Left lung (tissue), 10 donors: Measurements from ENCODE around the gene RGL1. TPM values are rescaled to one million over a fixed set of nuclear protein-coding genes. Genes with fewer than 3 reads are reported as not detected.

Source experiments
- ATAC-seq: fragments of 200-7000 bp; cut with Tn5 transposase; one replicate; pipeline ENCODE4 v1.9.1; 2020; ENCODE audit warnings: moderate library complexity
- DNase-seq, 4 donors: peaks; one replicate each; pipeline ENCODE4 v3.0.0-alpha.2; 2013 to 2020
- H3K27ac ChIP-seq, 2 donors: fragments of 200-600 bp; sonication (generic) in 1 of 2; one replicate each; pipeline versions ENCODE4 v1.5.0 to v1.8.0; 2020 to 2021
- H3K27me3 ChIP-seq, 2 donors: fragments of 200-600 bp; sonication (generic) in 1 of 2; one replicate each; pipeline versions ENCODE4 v1.5.0 to v1.8.0; 2020 to 2021
- H3K36me3 ChIP-seq, 2 donors: fragments of 200-600 bp; sonication (generic) in 1 of 2; one replicate each; pipeline versions ENCODE4 v1.5.0 to v1.8.0; 2020 to 2021
- H3K4me1 ChIP-seq, 2 donors: fragments of 200-600 bp; one replicate each; pipeline ENCODE4 v1.8.0; 2021
- H3K4me3 ChIP-seq, 2 donors: fragments of 200-600 bp; sonication (generic) in 1 of 2; one replicate each; pipeline versions ENCODE4 v1.5.0 to v1.8.0; 2020 to 2021; ENCODE audit warnings: mild to moderate bottlenecking in 1 of 2
- H3K9me3 ChIP-seq, 2 donors: fragments of 200-600 bp; sonication (generic) in 1 of 2; one replicate each; pipeline versions ENCODE4 v1.5.0 to v1.8.0; 2020 to 2021
- intact Hi-C, 2 donors: fragments of 100-400 bp; cut with DNase I; formaldehyde crosslinking; loops; one replicate each; pipeline versions ENCODE4 v1.11.2 to v1.14.2; 2022
- polyA plus RNA-seq, 6 donors: library from polyadenylated mRNA; unstranded; fragments of 120-200 nt; gene quantifications; one replicate each; pipeline ENCODE4 v1.2.1, GENCODE V29; 2013; ENCODE audit not compliant: insufficient read length in 6 of 6
- total RNA-seq, 2 donors: library from RNA; stranded (reverse); fragmentation: NEBNext Ultra II Directional; extraction: Animal tissue kit (Norgen Biotek cat#: 25700); gene quantifications; one replicate each; pipeline ENCODE4 v1.2.1, GENCODE V29; 2021
- TF ChIP-seq, protein P1 (sequence below), 2 donors: fragments of 200-600 bp; sonication (generic) in 1 of 2; IDR thresholded peaks; one replicate each; pipeline versions ENCODE4 v1.5.0 to v1.8.0; 2021; ENCODE audit warnings: antibody characterized with exemption in 2 of 2
- donor health status: DM: no; HTN: yes; CAD: no.
- donor health status: DM: no; HTN: no; CAD: no.

Gene RGL1
- total and polyA plus RNA-seq, 8 donors: 33.7 to 52.6 (median 40.9) TPM

DNA sequence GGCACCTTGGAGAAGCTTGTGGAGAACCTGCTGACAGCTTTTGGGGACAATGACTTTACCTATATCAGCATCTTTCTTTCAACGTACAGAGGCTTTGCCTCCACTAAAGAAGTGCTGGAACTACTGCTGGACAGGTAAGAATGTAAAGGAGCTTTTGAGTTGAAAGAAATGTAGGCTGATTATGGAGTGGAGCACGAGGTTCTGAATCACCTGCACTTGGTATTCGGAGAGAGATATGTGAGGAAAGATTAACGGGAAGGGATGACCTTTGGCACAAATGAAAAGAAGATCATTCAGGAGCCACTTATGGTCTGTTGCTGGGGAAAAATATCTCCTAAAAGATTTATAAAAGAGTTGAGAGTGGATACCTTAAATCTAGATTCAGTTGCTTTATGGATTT, 42.7 kb downstream of the RGL1 start:
- no peak for DNase-seq
- intact Hi-C loops: no loop called here
- peak overlapping the region in 1 of 2 donors; percentile 7 for H3K27ac ChIP-seq
- no peaks in the 10 kb centered on the region for H3K36me3 ChIP-seq
- peak; percentile 9 for ATAC-seq
- no peaks in the 10 kb centered on the region for H3K9me3 ChIP-seq
- H3K4me3 ChIP-seq: no peak overlapping the region
- TF ChIP-seq, protein P1, sequence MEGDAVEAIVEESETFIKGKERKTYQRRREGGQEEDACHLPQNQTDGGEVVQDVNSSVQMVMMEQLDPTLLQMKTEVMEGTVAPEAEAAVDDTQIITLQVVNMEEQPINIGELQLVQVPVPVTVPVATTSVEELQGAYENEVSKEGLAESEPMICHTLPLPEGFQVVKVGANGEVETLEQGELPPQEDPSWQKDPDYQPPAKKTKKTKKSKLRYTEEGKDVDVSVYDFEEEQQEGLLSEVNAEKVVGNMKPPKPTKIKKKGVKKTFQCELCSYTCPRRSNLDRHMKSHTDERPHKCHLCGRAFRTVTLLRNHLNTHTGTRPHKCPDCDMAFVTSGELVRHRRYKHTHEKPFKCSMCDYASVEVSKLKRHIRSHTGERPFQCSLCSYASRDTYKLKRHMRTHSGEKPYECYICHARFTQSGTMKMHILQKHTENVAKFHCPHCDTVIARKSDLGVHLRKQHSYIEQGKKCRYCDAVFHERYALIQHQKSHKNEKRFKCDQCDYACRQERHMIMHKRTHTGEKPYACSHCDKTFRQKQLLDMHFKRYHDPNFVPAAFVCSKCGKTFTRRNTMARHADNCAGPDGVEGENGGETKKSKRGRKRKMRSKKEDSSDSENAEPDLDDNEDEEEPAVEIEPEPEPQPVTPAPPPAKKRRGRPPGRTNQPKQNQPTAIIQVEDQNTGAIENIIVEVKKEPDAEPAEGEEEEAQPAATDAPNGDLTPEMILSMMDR (IDR thresholded peaks at IDR 0.05): no peak
- peaks cover 12 to 17% of the 10 kb centered on the region in 2 donors for H3K4me1 ChIP-seq
- H3K27me3 ChIP-seq: no peaks in the 10 kb centered on the region

- ATAC-seq (no peak), DNase-seq (no peak)
- H3K27ac ChIP-seq: no peak overlapping the region
- TF ChIP-seq, protein P1 (IDR thresholded peaks at IDR 0.05): no peak
- H3K36me3 ChIP-seq: no peaks in the 10 kb centered on the region
- H3K27me3 ChIP-seq: no peaks in the 10 kb centered on the region
- H3K4me3 ChIP-seq: no peak overlapping the region
- intact Hi-C loops: no loop called here
- no peaks in the 10 kb centered on the region for H3K9me3 ChIP-seq
- peaks cover 0 to 10% of the 10 kb centered on the region in 2 donors for H3K4me1 ChIP-seq
Observed at GRCh38 chr1:183850852-183851251, 45.9 kb downstream of the RGL1 start.

GRCh38 chr1:183859119-183859518, 54.2 kb downstream of the RGL1 start:
- Histone ChIP-seq H3K4me3 (no peak overlapping the region), H3K36me3 (peaks cover 0 to 4% of the 10 kb centered on the region in 2 donors), H3K27me3 (no peaks in the 10 kb centered on the region), H3K27ac (no peak overlapping the region), H3K9me3 (no peaks in the 10 kb centered on the region), H3K4me1 (no peaks in the 10 kb centered on the region)
- DNase-seq: no peak
- ATAC-seq: no peak
- intact Hi-C loops: no loop called here
- TF ChIP-seq, protein P1 (IDR thresholded peaks at IDR 0.05): no peak

- Histone ChIP-seq H3K27me3 (no peaks in the 10 kb centered on the region), H3K4me3 (no peak overlapping the region), H3K9me3 (no peaks in the 10 kb centered on the region), H3K27ac (no peak overlapping the region), H3K4me1 (no peaks in the 10 kb centered on the region), H3K36me3 (peaks cover 0 to 4% of the 10 kb centered on the region in 2 donors)
- TF ChIP-seq, protein P1 (IDR thresholded peaks at IDR 0.05): no peak
- intact Hi-C loops: no loop called here
- no peak for DNase-seq
- no peak for ATAC-seq
Observed at GRCh38 chr1:183859831-183860230, 54.9 kb downstream of the RGL1 start.

DNA sequence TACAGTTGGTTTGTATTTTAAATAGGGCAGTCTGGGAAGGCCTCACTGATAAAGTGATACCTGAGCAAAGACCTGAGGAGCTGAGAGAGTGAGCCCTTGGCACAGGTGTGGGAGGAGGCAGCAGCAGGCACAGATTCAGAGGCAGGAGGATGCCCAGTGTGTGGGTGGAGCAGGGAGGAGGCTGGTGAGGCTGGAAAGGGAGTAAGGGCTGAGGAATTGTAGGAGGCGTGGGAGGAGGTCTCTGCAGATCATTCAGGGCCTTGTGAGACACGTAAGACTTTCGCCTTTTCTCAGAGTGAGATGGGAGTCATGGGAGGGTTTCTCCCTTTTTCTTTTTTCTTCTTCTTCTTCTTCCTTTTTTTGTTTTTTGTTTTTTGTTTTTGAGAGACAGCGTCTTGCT, 58.0 kb downstream of the RGL1 start:
- Histone ChIP-seq H3K27me3 (no peaks in the 10 kb centered on the region), H3K9me3 (no peaks in the 10 kb centered on the region), H3K27ac (no peak overlapping the region), H3K4me3 (no peak overlapping the region), H3K36me3 (peaks cover 0 to 13% of the 10 kb centered on the region in 2 donors), H3K4me1 (no peaks in the 10 kb centered on the region)
- TF ChIP-seq, protein P1 (IDR thresholded peaks at IDR 0.05): no peak
- DNase-seq: no peak
- intact Hi-C loops: no loop called here
- ATAC-seq: no peak
